H9 (cell line): Measurements from ENCODE around the gene TMEM44. TPM values are rescaled to one million over a fixed set of nuclear protein-coding genes. Genes with fewer than 3 reads are reported as not detected.

Experiments used
- DNase-seq: peaks from one replicate; pipeline ENCODE4 v3.0.0-alpha.2; 2017
- H2AFZ ChIP-seq: one replicate; pipeline ENCODE4 v1.6.1; 2013; ENCODE audit warnings: mild to moderate bottlenecking, low read length, control low read depth, moderate library complexity
- H2AK5ac ChIP-seq: 2 replicates; pipeline ENCODE4 v1.6.1; 2013; ENCODE audit warnings: low read length, control low read depth, mixed read lengths; ENCODE audit not compliant: insufficient read length
- H2BK120ac ChIP-seq: one replicate; pipeline ENCODE4 v1.6.1; 2013; ENCODE audit warnings: low read depth, mild to moderate bottlenecking, low read length, control low read depth, inconsistent platforms; ENCODE audit not compliant: poor library complexity, severe bottlenecking
- H2BK12ac ChIP-seq: 2 replicates; pipeline ENCODE4 v1.6.1; 2013; ENCODE audit warnings: low read length, control low read depth, mixed read lengths, low read depth; ENCODE audit not compliant: insufficient read length
- H2BK15ac ChIP-seq: 2 replicates; pipeline ENCODE4 v1.6.1; 2013; ENCODE audit warnings: low read depth, low read length, control low read depth
- H2BK20ac ChIP-seq: one replicate; pipeline ENCODE4 v1.6.1; 2013; ENCODE audit warnings: low read depth, mild to moderate bottlenecking, low read length, control low read depth, inconsistent platforms; ENCODE audit not compliant: poor library complexity, severe bottlenecking
- H2BK5ac ChIP-seq: 2 replicates; pipeline ENCODE4 v1.6.1; 2013; ENCODE audit warnings: low read length, control low read depth, mixed read lengths; ENCODE audit not compliant: insufficient read length
- H3K14ac ChIP-seq: 2 replicates; pipeline ENCODE4 v1.6.1; 2013; ENCODE audit warnings: low read length, control low read depth; ENCODE audit not compliant: insufficient read depth
- H3K18ac ChIP-seq: 2 replicates; pipeline ENCODE4 v1.6.1; 2013; ENCODE audit warnings: low read depth, mild to moderate bottlenecking, mixed read lengths, low read length, control low read depth; ENCODE audit not compliant: insufficient read length
- H3K23ac ChIP-seq: 2 replicates; pipeline ENCODE4 v1.6.1; 2013; ENCODE audit warnings: low read length, control low read depth, mixed read lengths, low read depth; ENCODE audit not compliant: insufficient read length
- H3K23me2 ChIP-seq: 2 replicates; pipeline ENCODE4 v1.6.1; 2013; ENCODE audit warnings: low read depth, mild to moderate bottlenecking, mixed read lengths, low read length, control low read depth; ENCODE audit not compliant: insufficient read length, poor library complexity, severe bottlenecking
- H3K27ac ChIP-seq: 2 replicates; pipeline ENCODE4 v1.5.1; 2013; ENCODE audit warnings: low read length, control low read depth, mixed read lengths, low read depth; ENCODE audit not compliant: insufficient read length
- H3K27me3 ChIP-seq: 2 replicates; pipeline ENCODE4 v1.6.1; 2013; ENCODE audit warnings: low read length, control low read depth, inconsistent platforms; ENCODE audit not compliant: insufficient read depth
- H3K4ac ChIP-seq: 2 replicates; pipeline ENCODE4 v1.6.1; 2013; ENCODE audit warnings: low read depth, mild to moderate bottlenecking, control low read depth, inconsistent platforms, low read length, moderate library complexity
- H3K4me1 ChIP-seq: 2 replicates; pipeline ENCODE4 v1.6.1; 2013; ENCODE audit warnings: low read length, control low read depth, inconsistent platforms; ENCODE audit not compliant: insufficient read depth
- H3K4me2 ChIP-seq: 2 replicates; pipeline ENCODE4 v1.6.1; 2013; ENCODE audit warnings: low read length, control low read depth, mixed read lengths; ENCODE audit not compliant: insufficient read length, insufficient read depth
- H3K56ac ChIP-seq: 2 replicates; pipeline ENCODE4 v1.6.1; 2013; ENCODE audit warnings: low read depth, mild to moderate bottlenecking, mixed read lengths, low read length, control low read depth; ENCODE audit not compliant: insufficient read length
- H3K79me1 ChIP-seq: 2 replicates; pipeline ENCODE4 v1.6.1; 2013; ENCODE audit warnings: low read depth, mild to moderate bottlenecking, moderate library complexity, low read length, control low read depth, inconsistent platforms; ENCODE audit not compliant: insufficient read depth, poor library complexity, severe bottlenecking
- H3K79me2 ChIP-seq: 2 replicates; pipeline ENCODE4 v1.6.1; 2013; ENCODE audit warnings: low read length, control low read depth, inconsistent platforms; ENCODE audit not compliant: insufficient read depth
- H3K9ac ChIP-seq: 2 replicates; pipeline ENCODE4 v1.6.1; 2013; ENCODE audit warnings: low read length, control low read depth, mixed read lengths; ENCODE audit not compliant: insufficient read length; ENCODE audit errors: extremely low read depth
- H3K9me3 ChIP-seq: one replicate; pipeline ENCODE4 v1.6.1; 2013; ENCODE audit warnings: low read depth, low read length, inconsistent platforms; ENCODE audit not compliant: control insufficient read depth
- H3T11ph ChIP-seq: one replicate; pipeline ENCODE4 v1.6.1; 2013; ENCODE audit warnings: mild to moderate bottlenecking, low read length, control low read depth, inconsistent platforms
- H4K20me1 ChIP-seq: one replicate; pipeline ENCODE4 v1.6.1; 2013; ENCODE audit not compliant: control insufficient read depth, insufficient read length, insufficient read depth
- H4K5ac ChIP-seq: 2 replicates; pipeline ENCODE4 v1.6.1; 2013; ENCODE audit warnings: low read depth, mild to moderate bottlenecking, mixed read lengths, low read length, control low read depth; ENCODE audit not compliant: insufficient read length
- H4K8ac ChIP-seq: replicated peaks from 2 replicates; pipeline ENCODE4 v1.6.1; 2013; ENCODE audit warnings: low read length, control low read depth, mixed read lengths, low read depth; ENCODE audit not compliant: insufficient read length
- H4K91ac ChIP-seq: 2 replicates; pipeline ENCODE4 v1.6.1; 2013; ENCODE audit warnings: low read depth, mild to moderate bottlenecking, moderate library complexity, mixed read lengths, low read length, control low read depth; ENCODE audit not compliant: insufficient read length
- H3K27ac Mint-ChIP-seq, 3 experiments: 2 replicates in 2 of 3; 3 replicates in 1 of 3; pipeline ENCODE4 v1.8.0; 2020 to 2021; ENCODE audit warnings: mixed read lengths in 3 of 3, mild to moderate bottlenecking in 1 of 3, moderate library complexity in 1 of 3
- H3K27me3 Mint-ChIP-seq: 2 replicates; pipeline ENCODE4 v1.8.0; 2021; ENCODE audit warnings: low read depth, mild to moderate bottlenecking, moderate library complexity, mixed read lengths
- H3K36me3 Mint-ChIP-seq, 3 experiments: 2 replicates in 2 of 3; 3 replicates in 1 of 3; pipeline ENCODE4 v1.8.0; 2020 to 2021; ENCODE audit warnings: low read depth in 3 of 3, mixed read lengths in 3 of 3; ENCODE audit not compliant: insufficient read depth in 1 of 3
- H3K4me1 Mint-ChIP-seq, 2 experiments: 2 replicates each; pipeline ENCODE4 v1.8.0; 2020; ENCODE audit warnings: mixed read lengths in 2 of 2
- H3K4me3 Mint-ChIP-seq, 2 experiments: 2 replicates in 1 of 2; 3 replicates in 1 of 2; pipeline ENCODE4 v1.8.0; 2020 to 2021; ENCODE audit warnings: mild to moderate bottlenecking in 2 of 2, mixed read lengths in 2 of 2, moderate library complexity in 1 of 2
- H3K9me3 Mint-ChIP-seq, 2 experiments: 2 replicates in 1 of 2; 3 replicates in 1 of 2; pipeline ENCODE4 v1.8.0; 2020; ENCODE audit warnings: mild to moderate bottlenecking in 2 of 2, mixed read lengths in 2 of 2, moderate library complexity in 1 of 2
- CTCF ChIP-seq: fragments of 200-600 bp; sonication (generic); conservative IDR thresholded peaks from 3 replicates; pipeline ENCODE4 v1.8.0; 2021; ENCODE audit warnings: antibody characterized with exemption, mild to moderate bottlenecking
- WGBS: extraction: QIAGEN DNeasy Blood & Tissue Kit; methylation state at CpG from one replicate; pipeline ENCODE4 v1.1.7; 2013; ENCODE audit warnings: missing lambda C conversion rate, low lambda C conversion rate, mixed read lengths; ENCODE audit not compliant: insufficient read length; ENCODE audit errors: extremely low coverage; 5-methylcytosine and 5-hydroxymethylcytosine counted together
- total RNA-seq: library from RNA; stranded (reverse); gene quantifications from 2 replicates; pipeline ENCODE4 v1.2.1, GENCODE V29; 2021

TMEM44 gene
- total RNA-seq, 1 experiment from 2014 or later, result 19.8 TPM

GRCh38 chr3:194607592-194608389, 25.4 kb downstream of the TMEM44 start:
- peaks cover 3 to 4% of the 10 kb centered on the region in 2 experiments; a peak in 3 of 4 replicates for H3K4me1 Mint-ChIP-seq
- no peak overlapping the region for H4K8ac ChIP-seq
- H3K27me3 Mint-ChIP-seq, result no peaks in the 10 kb centered on the region
- no peak overlapping the region for H2AFZ ChIP-seq
- H3K23ac ChIP-seq, result no peak overlapping the region
- no peak overlapping the region for H3K4ac ChIP-seq
- no peak overlapping the region for H3K14ac ChIP-seq
- no peak for DNase-seq
- H3K9me3 Mint-ChIP-seq, result no peaks in the 10 kb centered on the region; a peak in 1 of 5 replicates
- H2BK15ac ChIP-seq, result no peak overlapping the region
- no peak overlapping the region for H2BK120ac ChIP-seq
- no peak overlapping the region for H3K4me2 ChIP-seq
- H3K27ac ChIP-seq, result no peak overlapping the region
- no peak overlapping the region; a peak in 1 of 7 replicates for H3K27ac Mint-ChIP-seq
- no peak overlapping the region for H4K91ac ChIP-seq
- H2BK12ac ChIP-seq, result no peak overlapping the region
- no peak overlapping the region for H3K56ac ChIP-seq
- no peaks in the 10 kb centered on the region for H3K4me1 ChIP-seq
- H2AK5ac ChIP-seq, result no peak overlapping the region
- no peak overlapping the region for H3T11ph ChIP-seq
- H3K9me3 ChIP-seq, result no peaks in the 10 kb centered on the region
- H3K9ac ChIP-seq, result no peak overlapping the region
- no peak overlapping the region for H2BK5ac ChIP-seq
- H3K23me2 ChIP-seq, result no peaks in the 10 kb centered on the region
- no peak overlapping the region for H3K18ac ChIP-seq
- no peaks in the 10 kb centered on the region for H3K79me1 ChIP-seq
- no peaks in the 10 kb centered on the region for H3K79me2 ChIP-seq
- no peaks in the 10 kb centered on the region for H3K27me3 ChIP-seq
- H4K20me1 ChIP-seq, result no peaks in the 10 kb centered on the region
- H3K36me3 Mint-ChIP-seq, result peaks cover 10 to 26% (median 12%) of the 10 kb centered on the region in 3 experiments; a peak in 4 of 7 replicates
- TF ChIP-seq CTCF, result no peak
- H3K4me3 Mint-ChIP-seq, result no peak overlapping the region; a peak in 1 of 5 replicates
- H4K5ac ChIP-seq, result no peak overlapping the region
- H2BK20ac ChIP-seq, result no peak overlapping the region
- no CpG with 5 or more reads among the region's 10 CpGs for WGBS
